ENCODE measurements around the gene GPR137B.

GRCh38 chr1:236251587-236251986 is 109.2 kb downstream of the GPR137B start:
- TF ChIP-seq EZH2 (IDR thresholded peaks at IDR 0.05; ENCODE audit: borderline replicate concordance, insufficient read depth, low read length, poor library complexity, severe bottlenecking) (no peak), TAF1 (IDR thresholded peaks at IDR 0.05; ENCODE audit: low read depth) (no peak), CTCF (IDR thresholded peaks at IDR 0.05; ENCODE audit: poor library complexity, severe bottlenecking) (no peak), EP300 (conservative IDR thresholded peaks at IDR 0.05; ENCODE audit: poor library complexity, severe bottlenecking) (no peak), REST (IDR thresholded peaks at IDR 0.05; ENCODE audit: borderline replicate concordance) (no peak), MXI1 (conservative IDR thresholded peaks at IDR 0.05; ENCODE audit: poor library complexity, severe bottlenecking) (no peak), POLR2AphosphoS5 (IDR thresholded peaks at IDR 0.05) (no peak)
